Esophagus muscularis mucosa (tissue), 4 donors: ENCODE data around the gene PARN. TPM values are rescaled to one million over a fixed set of nuclear protein-coding genes. Genes with fewer than 3 reads are reported as not detected.

Experiments used
- DNase-seq: peaks from one replicate; pipeline ENCODE4 v3.0.0-alpha.2; 2017; ENCODE audit errors: extremely low spot score
- H3K27ac ChIP-seq, 4 donors: fragments of 200-600 bp; sonication (generic); replicated peaks in 1 of 4; 1 replicate in 3 of 4; 2 replicates in 1 of 4; pipeline ENCODE4 v1.5.1; 2016 to 2019; ENCODE audit warnings: mild to moderate bottlenecking in 1 of 4
- H3K27me3 ChIP-seq, 4 donors: fragments of 200-600 bp; sonication (generic); one replicate each; pipeline versions ENCODE4 v1.5.1 to v1.6.0; 2016 to 2019
- H3K36me3 ChIP-seq, 4 donors: fragments of 200-600 bp; sonication (generic); one replicate each; pipeline ENCODE4 v1.5.1; 2016 to 2019
- H3K4me1 ChIP-seq, 4 donors: fragments of 200-600 bp; sonication (generic); one replicate each; pipeline ENCODE4 v1.5.1; 2016 to 2019
- H3K4me3 ChIP-seq, 4 donors: fragments of 200-600 bp; sonication (generic); 1 replicate in 2 of 4; 2 replicates in 2 of 4; pipeline ENCODE4 v1.5.1; 2016 to 2019; ENCODE audit warnings: mild to moderate bottlenecking in 4 of 4, moderate library complexity in 1 of 4
- H3K9me3 ChIP-seq, 4 donors: fragments of 200-600 bp; sonication (generic); 1 replicate in 3 of 4; 2 replicates in 1 of 4; pipeline ENCODE4 v1.5.1; 2016 to 2019
- EP300 ChIP-seq: sonication (generic); formaldehyde crosslinking; IDR thresholded peaks from one replicate; pipeline ENCODE4 v1.6.1; 2017; ENCODE audit warnings: antibody characterized with exemption
- POLR2A ChIP-seq: fragments of 450-650 bp; IDR thresholded peaks from one replicate; pipeline ENCODE4 v1.6.1; 2017; ENCODE audit warnings: antibody characterized with exemption, moderate library complexity, mild to moderate bottlenecking, low read depth
- POLR2AphosphoS5 ChIP-seq, 2 donors: sonication (generic); formaldehyde crosslinking; IDR thresholded peaks; one replicate each; pipeline ENCODE4 v1.6.1; 2017; ENCODE audit warnings: antibody characterized with exemption in 2 of 2
- WGBS: methylation state at CpG from one replicate; pipeline ENCODE4 v1.1.5; 2018; 5-methylcytosine and 5-hydroxymethylcytosine counted together
- intact Hi-C: fragments of 100-400 bp; cut with DNase I; formaldehyde crosslinking; loops from one replicate; pipeline ENCODE4 v1.15.1; 2023
- total RNA-seq, 4 donors: library from RNA; depleted of rRNA; stranded (reverse); fragments of >200 nt; gene quantifications; one replicate each; pipeline versions ENCODE4 v1.1.0 to v1.2.1, GENCODE V29; 2016
- TF ChIP-seq, protein P1 (sequence below), 3 experiments: fragments of 200-600 bp in 2 of 3; fragments of 450-650 bp in 1 of 3; sonication (generic) in 2 of 3; IDR thresholded peaks; one replicate each; pipeline ENCODE4 v1.5.1; 2017 to 2019; ENCODE audit warnings: antibody characterized with exemption in 3 of 3, mild to moderate bottlenecking in 2 of 3, moderate library complexity in 1 of 3

The PARN gene
- total RNA-seq, 4 donors from 2014 or later, result 32.6 to 43.5 (median 36.1) TPM

DNA sequence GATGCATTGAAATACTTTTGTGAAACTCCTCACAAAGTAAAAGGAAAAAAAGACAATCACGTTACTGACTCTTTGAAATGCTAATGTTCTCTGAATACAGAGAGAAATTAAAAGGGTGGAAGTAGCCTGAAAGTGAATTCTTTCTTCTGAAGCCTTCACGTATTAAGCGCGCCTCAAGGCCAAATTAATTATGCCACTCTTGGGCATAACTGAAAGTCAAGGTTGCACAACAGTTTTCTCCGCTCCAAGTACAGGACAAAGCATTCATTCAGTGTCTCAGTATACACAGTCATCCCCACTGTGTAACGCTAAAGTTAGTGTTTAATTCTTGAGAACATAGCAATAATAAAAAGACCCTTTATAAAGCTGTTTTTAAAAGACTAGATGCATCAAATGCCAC lies 21.5 kb downstream of the PARN start:
- WGBS, result 87% methylated on average over 6 of the region's 6 CpGs
- H3K4me3 ChIP-seq, result no peak overlapping the region
- peaks cover 68 to 97% (median 95%) of the 10 kb centered on the region in 4 donors for H3K36me3 ChIP-seq
- intact Hi-C loops, result no loop called here
- no peak for TF ChIP-seq POLR2AphosphoS5 (IDR thresholded peaks at IDR 0.05)
- TF ChIP-seq POLR2A, result no peak
- no peak for TF ChIP-seq EP300
- TF ChIP-seq, protein P1, sequence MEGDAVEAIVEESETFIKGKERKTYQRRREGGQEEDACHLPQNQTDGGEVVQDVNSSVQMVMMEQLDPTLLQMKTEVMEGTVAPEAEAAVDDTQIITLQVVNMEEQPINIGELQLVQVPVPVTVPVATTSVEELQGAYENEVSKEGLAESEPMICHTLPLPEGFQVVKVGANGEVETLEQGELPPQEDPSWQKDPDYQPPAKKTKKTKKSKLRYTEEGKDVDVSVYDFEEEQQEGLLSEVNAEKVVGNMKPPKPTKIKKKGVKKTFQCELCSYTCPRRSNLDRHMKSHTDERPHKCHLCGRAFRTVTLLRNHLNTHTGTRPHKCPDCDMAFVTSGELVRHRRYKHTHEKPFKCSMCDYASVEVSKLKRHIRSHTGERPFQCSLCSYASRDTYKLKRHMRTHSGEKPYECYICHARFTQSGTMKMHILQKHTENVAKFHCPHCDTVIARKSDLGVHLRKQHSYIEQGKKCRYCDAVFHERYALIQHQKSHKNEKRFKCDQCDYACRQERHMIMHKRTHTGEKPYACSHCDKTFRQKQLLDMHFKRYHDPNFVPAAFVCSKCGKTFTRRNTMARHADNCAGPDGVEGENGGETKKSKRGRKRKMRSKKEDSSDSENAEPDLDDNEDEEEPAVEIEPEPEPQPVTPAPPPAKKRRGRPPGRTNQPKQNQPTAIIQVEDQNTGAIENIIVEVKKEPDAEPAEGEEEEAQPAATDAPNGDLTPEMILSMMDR (IDR thresholded peaks at IDR 0.05), result no peak
- no peaks in the 10 kb centered on the region for H3K4me1 ChIP-seq
- no peak overlapping the region for H3K27ac ChIP-seq
- no peaks in the 10 kb centered on the region for H3K27me3 ChIP-seq
- no peaks in the 10 kb centered on the region for H3K9me3 ChIP-seq
- DNase-seq, result no peak

DNA sequence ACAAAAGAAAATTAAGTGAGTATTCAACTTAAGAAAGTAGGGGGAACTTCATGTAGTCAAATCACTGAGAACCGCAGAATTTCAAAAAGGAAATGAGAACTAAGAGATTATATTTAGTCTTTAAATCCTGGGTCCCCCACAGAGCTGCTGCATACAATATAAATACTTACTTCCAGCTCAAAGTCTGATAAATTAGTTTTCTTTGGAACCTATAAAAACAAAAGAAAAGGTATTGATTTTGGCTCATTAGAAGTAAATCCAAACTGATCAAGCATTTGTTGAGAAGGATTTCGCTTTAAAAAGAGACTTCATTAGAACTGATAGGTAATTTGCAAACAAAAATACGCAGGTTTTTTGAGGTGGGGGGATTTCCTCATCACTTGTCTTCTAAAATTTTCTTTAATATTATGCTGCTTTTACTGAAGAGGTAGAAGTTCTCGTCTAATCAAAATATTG lies 21.9 kb downstream of the PARN start:
- peaks cover 73 to 97% (median 96%) of the 10 kb centered on the region in 4 donors for H3K36me3 ChIP-seq
- H3K27me3 ChIP-seq, result no peaks in the 10 kb centered on the region
- no peak overlapping the region for H3K27ac ChIP-seq
- no peaks in the 10 kb centered on the region for H3K4me1 ChIP-seq
- TF ChIP-seq EP300, result no peak
- no peak for TF ChIP-seq POLR2AphosphoS5 (IDR thresholded peaks at IDR 0.05)
- TF ChIP-seq, protein P1 (IDR thresholded peaks at IDR 0.05), result no peak
- no peak for TF ChIP-seq POLR2A
- no peaks in the 10 kb centered on the region for H3K9me3 ChIP-seq
- DNase-seq, result no peak
- WGBS, result 94% methylated on average over 4 of the region's 4 CpGs
- no peak overlapping the region for H3K4me3 ChIP-seq
- intact Hi-C loops, result no loop called here

DNA sequence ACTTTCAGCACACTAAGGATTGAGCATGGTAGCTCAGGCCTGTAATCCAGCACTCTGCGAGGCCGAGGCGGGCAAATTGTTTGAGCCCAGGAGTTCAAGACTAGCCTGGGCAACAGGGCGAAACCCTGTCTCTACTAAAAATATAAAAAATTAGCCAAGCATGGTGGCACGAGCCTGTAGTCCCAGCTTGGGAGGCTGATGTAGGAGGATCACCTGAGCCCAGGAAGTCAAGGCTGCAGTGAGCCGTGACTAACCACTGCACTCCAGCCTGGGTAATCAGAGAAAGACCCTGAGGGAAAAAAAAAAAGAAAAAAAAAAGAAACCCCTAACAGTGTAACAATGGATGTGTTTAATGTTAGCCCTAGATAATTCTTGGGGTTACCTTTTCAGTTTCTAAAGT lies 24.0 kb downstream of the PARN start:
- intact Hi-C loops, result no loop called here
- peaks cover 72 to 99% (median 96%) of the 10 kb centered on the region in 4 donors for H3K36me3 ChIP-seq
- WGBS, result 82% methylated on average over 6 of the region's 6 CpGs
- H3K4me1 ChIP-seq, result no peaks in the 10 kb centered on the region
- no peak overlapping the region for H3K4me3 ChIP-seq
- no peak for TF ChIP-seq EP300
- no peak for TF ChIP-seq POLR2A
- TF ChIP-seq, protein P1 (IDR thresholded peaks at IDR 0.05), result no peak
- TF ChIP-seq POLR2AphosphoS5 (IDR thresholded peaks at IDR 0.05), result no peak
- H3K27me3 ChIP-seq, result no peaks in the 10 kb centered on the region
- no peak for DNase-seq
- no peaks in the 10 kb centered on the region for H3K9me3 ChIP-seq
- H3K27ac ChIP-seq, result no peak overlapping the region

DNA sequence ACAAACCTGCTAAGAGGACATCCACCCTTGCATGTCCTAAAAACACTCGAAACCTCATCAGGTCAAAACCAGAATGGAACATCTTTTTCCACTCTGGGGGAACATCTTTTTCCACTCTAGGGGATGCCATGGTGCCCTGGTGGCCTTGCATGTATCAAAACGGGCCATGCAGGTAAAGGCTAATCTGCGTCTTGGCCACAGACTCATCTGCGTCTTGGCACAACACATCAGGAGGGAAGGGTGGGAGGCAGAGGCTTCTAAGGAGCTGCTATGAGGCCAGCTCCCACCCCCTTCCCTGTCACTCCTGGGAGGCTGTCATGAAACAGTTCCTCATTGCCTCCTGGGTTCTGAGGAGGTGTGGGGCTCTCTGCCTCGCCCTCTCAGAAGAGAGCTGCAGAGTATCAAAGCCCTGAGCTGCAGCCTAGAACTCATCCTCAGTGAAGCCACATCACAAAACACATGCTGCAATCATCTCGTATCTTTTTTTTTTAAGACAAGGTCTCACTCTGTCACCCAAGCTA lies 27.6 kb downstream of the PARN start:
- 95% methylated on average over 5 of the region's 6 CpGs for WGBS
- H3K27me3 ChIP-seq, result no peaks in the 10 kb centered on the region

DNA sequence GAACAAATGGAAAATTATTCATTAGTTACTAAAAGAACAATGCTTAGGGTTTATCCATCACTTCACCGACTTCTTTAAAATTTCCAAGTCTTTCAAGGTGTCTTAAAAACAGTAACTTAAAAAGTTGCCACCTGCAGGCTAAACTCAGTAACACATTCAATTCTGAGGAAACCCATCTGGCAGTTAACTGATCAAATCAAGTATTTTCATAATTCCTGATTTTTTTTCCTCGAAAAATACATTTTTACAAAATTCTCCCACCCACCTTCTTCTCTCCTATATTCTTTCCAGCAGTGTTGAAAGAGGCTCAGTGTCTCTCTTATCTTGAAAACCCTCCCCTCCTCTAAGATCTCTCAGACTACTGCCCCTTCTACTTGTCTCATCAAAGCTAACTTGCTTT lies 29.9 kb downstream of the PARN start:
- H3K36me3 ChIP-seq, result peaks cover 55 to 97% (median 89%) of the 10 kb centered on the region in 4 donors
- WGBS, result 58% methylated on average over 2 of the region's 2 CpGs
- DNase-seq, result no peak
- H3K27ac ChIP-seq, result no peak overlapping the region
- H3K4me1 ChIP-seq, result no peaks in the 10 kb centered on the region
- no peaks in the 10 kb centered on the region for H3K27me3 ChIP-seq
- H3K9me3 ChIP-seq, result no peaks in the 10 kb centered on the region
- intact Hi-C loops, result no loop called here
- TF ChIP-seq POLR2AphosphoS5 (IDR thresholded peaks at IDR 0.05) (no peak), POLR2A (no peak), EP300 (no peak)
- TF ChIP-seq, protein P1 (IDR thresholded peaks at IDR 0.05), result peak; percentile 27 to 48 (median 29)
- H3K4me3 ChIP-seq, result no peak overlapping the region

More for the DNA sequence above, 27.6 kb downstream of the PARN start:
- intact Hi-C loops, result no loop called here
- TF ChIP-seq POLR2AphosphoS5 (IDR thresholded peaks at IDR 0.05) (no peak), EP300 (no peak)
- Histone ChIP-seq H3K4me3 (no peak overlapping the region), H3K9me3 (no peaks in the 10 kb centered on the region), H3K36me3 (peaks cover 61 to 97% (median 93%) of the 10 kb centered on the region in 4 donors), H3K4me1 (no peaks in the 10 kb centered on the region), H3K27ac (no peak overlapping the region)
- DNase-seq, result no peak
